HG02759 (cell line): ENCODE measurements around the gene SIAH1.
A peak's percentile ranks its signal among the peaks of the same experiment; 100 is the strongest.
"Not testable (repeated sequence)": the region's sequence is repeated elsewhere in the genome, so short reads cannot be mapped to it uniquely, and the experiment has no call there.

Experiments used
- ATAC-seq: cut with Tn5 transposase; IDR thresholded peaks from one replicate; pipeline ENCODE4 v1.9.1; 2021; ENCODE audit warnings: mild to moderate bottlenecking, moderate library complexity; ENCODE audit not compliant: unreplicated experiment

The SIAH1 gene

GRCh38 chr16:48367441-48368049, 17.7 kb downstream of the SIAH1 start:
- no peak for ATAC-seq

GRCh38 chr16:48366165-48367093, 18.8 kb downstream of the SIAH1 start:
- peak; percentile 58 for ATAC-seq

GRCh38 chr16:48365601-48366164, 19.5 kb downstream of the SIAH1 start:
- peak; percentile 93 for ATAC-seq

GRCh38 chr16:48365025-48365600, 20.1 kb downstream of the SIAH1 start:
- no peak for ATAC-seq

GRCh38 chr16:48361540-48362144, 23.6 kb downstream of the SIAH1 start:
- no peak for ATAC-seq

- ATAC-seq: no peak
Measured at GRCh38 chr16:48361012-48361411, 24.2 kb downstream of the SIAH1 start.

GRCh38 chr16:48359983-48360382, 25.2 kb downstream of the SIAH1 start:
- ATAC-seq: no peak

- no peak for ATAC-seq
Measured at GRCh38 chr16:48358419-48358818, 26.8 kb downstream of the SIAH1 start.

- no peak for ATAC-seq
Measured at GRCh38 chr16:48356633-48357376, 28.4 kb downstream of the SIAH1 start.

- ATAC-seq: no peak
Measured at GRCh38 chr16:48354877-48355855, 30.0 kb downstream of the SIAH1 start.

GRCh38 chr16:48354385-48354784, 30.8 kb downstream of the SIAH1 start:
- ATAC-seq: not testable (repeated sequence)

GRCh38 chr16:48353565-48354163, 31.5 kb downstream of the SIAH1 start:
- peak; percentile 75 for ATAC-seq

GRCh38 chr16:48352648-48353390, 32.4 kb downstream of the SIAH1 start:
- ATAC-seq: no peak

- no peak for ATAC-seq
Measured at GRCh38 chr16:48350736-48351135, 34.5 kb downstream of the SIAH1 start.

- ATAC-seq: no peak
Measured at GRCh38 chr16:48347980-48348379, 37.2 kb downstream of the SIAH1 start.

- ATAC-seq: no peak
Measured at GRCh38 chr16:48347191-48347865, 37.9 kb downstream of the SIAH1 start.

- no peak for ATAC-seq
Measured at GRCh38 chr16:48342591-48342990, 42.6 kb downstream of the SIAH1 start.

- ATAC-seq: no peak
Measured at GRCh38 chr16:48340054-48340453, 45.2 kb downstream of the SIAH1 start.
